ENCODE data around the gene PPM1A. TPM values are rescaled to one million over a fixed set of nuclear protein-coding genes. Genes with fewer than 3 reads are reported as not detected.

The PPM1A gene
- total RNA-seq, 2 donors from 2014 or later: 37.0 to 42.4 TPM

DNA sequence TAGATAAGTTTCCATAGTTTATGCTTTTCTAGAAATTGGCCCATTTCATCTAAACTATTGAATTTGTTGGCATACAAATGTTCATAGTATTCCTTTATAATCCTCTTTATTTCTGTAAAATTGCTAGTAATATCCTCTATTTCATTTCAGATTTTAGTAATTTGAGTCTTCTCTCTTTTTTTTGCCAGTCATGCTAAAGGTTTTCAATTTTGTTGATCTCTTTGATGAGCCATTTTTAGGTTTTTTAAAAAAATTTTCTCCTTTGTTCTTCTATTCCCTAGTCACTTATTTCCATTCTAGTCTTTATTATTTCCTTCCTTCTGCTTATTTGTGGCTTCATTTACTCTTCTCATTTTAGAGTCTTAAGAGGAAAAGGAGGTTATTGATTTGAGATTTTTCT, 19.4 kb upstream of the PPM1A start:
- Histone ChIP-seq H3K4me3 (no peak overlapping the region), H3K27me3 (no peaks in the 10 kb centered on the region), H3K27ac (no peak overlapping the region), H3K4me1 (no peaks in the 10 kb centered on the region), H3K36me3 (no peaks in the 10 kb centered on the region), H3K9me3 (peaks cover 0 to 20% of the 10 kb centered on the region in 2 donors)
- TF ChIP-seq, protein P1, sequence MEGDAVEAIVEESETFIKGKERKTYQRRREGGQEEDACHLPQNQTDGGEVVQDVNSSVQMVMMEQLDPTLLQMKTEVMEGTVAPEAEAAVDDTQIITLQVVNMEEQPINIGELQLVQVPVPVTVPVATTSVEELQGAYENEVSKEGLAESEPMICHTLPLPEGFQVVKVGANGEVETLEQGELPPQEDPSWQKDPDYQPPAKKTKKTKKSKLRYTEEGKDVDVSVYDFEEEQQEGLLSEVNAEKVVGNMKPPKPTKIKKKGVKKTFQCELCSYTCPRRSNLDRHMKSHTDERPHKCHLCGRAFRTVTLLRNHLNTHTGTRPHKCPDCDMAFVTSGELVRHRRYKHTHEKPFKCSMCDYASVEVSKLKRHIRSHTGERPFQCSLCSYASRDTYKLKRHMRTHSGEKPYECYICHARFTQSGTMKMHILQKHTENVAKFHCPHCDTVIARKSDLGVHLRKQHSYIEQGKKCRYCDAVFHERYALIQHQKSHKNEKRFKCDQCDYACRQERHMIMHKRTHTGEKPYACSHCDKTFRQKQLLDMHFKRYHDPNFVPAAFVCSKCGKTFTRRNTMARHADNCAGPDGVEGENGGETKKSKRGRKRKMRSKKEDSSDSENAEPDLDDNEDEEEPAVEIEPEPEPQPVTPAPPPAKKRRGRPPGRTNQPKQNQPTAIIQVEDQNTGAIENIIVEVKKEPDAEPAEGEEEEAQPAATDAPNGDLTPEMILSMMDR (IDR thresholded peaks at IDR 0.05): no peak
- DNase-seq (ENCODE audit: low spot score): no peak

GRCh38 chr14:60232185-60232584, 16.8 kb upstream of the PPM1A start:
- Histone ChIP-seq H3K36me3 (no peaks in the 10 kb centered on the region), H3K4me1 (no peaks in the 10 kb centered on the region), H3K4me3 (no peak overlapping the region), H3K27me3 (no peaks in the 10 kb centered on the region), H3K27ac (no peak overlapping the region), H3K9me3 (peaks cover 0 to 20% of the 10 kb centered on the region in 2 donors)
- no peak for DNase-seq (ENCODE audit: low spot score)
- TF ChIP-seq, protein P1 (IDR thresholded peaks at IDR 0.05): no peak

GRCh38 chr14:60233251-60233650, 15.8 kb upstream of the PPM1A start:
- no peak for DNase-seq (ENCODE audit: low spot score)
- Histone ChIP-seq H3K4me1 (no peaks in the 10 kb centered on the region), H3K36me3 (no peaks in the 10 kb centered on the region), H3K4me3 (no peak overlapping the region), H3K9me3 (peaks cover 0 to 20% of the 10 kb centered on the region in 2 donors), H3K27ac (no peak overlapping the region), H3K27me3 (no peaks in the 10 kb centered on the region)
- TF ChIP-seq, protein P1 (IDR thresholded peaks at IDR 0.05): no peak

DNA sequence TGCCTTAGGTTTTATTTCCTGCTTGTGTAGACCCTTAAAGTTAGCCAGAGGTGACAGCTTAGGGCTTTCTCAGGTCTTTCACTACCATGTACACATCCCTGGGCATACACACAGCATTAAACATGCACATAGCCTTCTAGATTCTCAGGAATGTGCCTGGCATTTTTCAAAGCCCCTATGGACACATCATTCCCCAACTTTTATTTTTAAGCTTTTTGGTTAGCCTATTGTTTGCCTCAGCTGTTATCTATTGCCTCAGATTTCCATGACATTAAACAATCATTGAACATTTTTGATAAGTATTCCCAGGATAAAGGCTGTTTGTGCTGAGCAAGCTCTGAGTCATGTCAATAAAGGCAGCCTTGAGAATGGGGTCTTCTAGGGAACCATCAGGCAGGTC, 15.1 kb upstream of the PPM1A start:
- no peaks in the 10 kb centered on the region for H3K36me3 ChIP-seq
- H3K27ac ChIP-seq: no peak overlapping the region
- no peaks in the 10 kb centered on the region for H3K4me1 ChIP-seq
- TF ChIP-seq, protein P1 (IDR thresholded peaks at IDR 0.05): no peak
- no peak for DNase-seq (ENCODE audit: low spot score)
- H3K27me3 ChIP-seq: no peaks in the 10 kb centered on the region
- H3K4me3 ChIP-seq: no peak overlapping the region
- peaks cover 0 to 20% of the 10 kb centered on the region in 2 donors for H3K9me3 ChIP-seq

- Histone ChIP-seq H3K27ac (no peak overlapping the region), H3K27me3 (no peaks in the 10 kb centered on the region), H3K9me3 (peaks cover 0 to 20% of the 10 kb centered on the region in 2 donors), H3K36me3 (no peaks in the 10 kb centered on the region), H3K4me3 (no peak overlapping the region), H3K4me1 (no peaks in the 10 kb centered on the region)
- TF ChIP-seq, protein P1 (IDR thresholded peaks at IDR 0.05): no peak
- DNase-seq (ENCODE audit: low spot score): no peak
Measured at GRCh38 chr14:60235440-60235839, 13.6 kb upstream of the PPM1A start.

GRCh38 chr14:60238955-60239354, 10.1 kb upstream of the PPM1A start:
- H3K27ac ChIP-seq: no peak overlapping the region
- H3K4me3 ChIP-seq: no peak overlapping the region
- no peak for DNase-seq (ENCODE audit: low spot score)
- no peaks in the 10 kb centered on the region for H3K4me1 ChIP-seq
- H3K9me3 ChIP-seq: no peaks in the 10 kb centered on the region
- H3K27me3 ChIP-seq: no peaks in the 10 kb centered on the region
- TF ChIP-seq, protein P1 (IDR thresholded peaks at IDR 0.05): no peak
- no peaks in the 10 kb centered on the region for H3K36me3 ChIP-seq
